ENCODE results near the gene KCNIP1.

Gene KCNIP1

DNA sequence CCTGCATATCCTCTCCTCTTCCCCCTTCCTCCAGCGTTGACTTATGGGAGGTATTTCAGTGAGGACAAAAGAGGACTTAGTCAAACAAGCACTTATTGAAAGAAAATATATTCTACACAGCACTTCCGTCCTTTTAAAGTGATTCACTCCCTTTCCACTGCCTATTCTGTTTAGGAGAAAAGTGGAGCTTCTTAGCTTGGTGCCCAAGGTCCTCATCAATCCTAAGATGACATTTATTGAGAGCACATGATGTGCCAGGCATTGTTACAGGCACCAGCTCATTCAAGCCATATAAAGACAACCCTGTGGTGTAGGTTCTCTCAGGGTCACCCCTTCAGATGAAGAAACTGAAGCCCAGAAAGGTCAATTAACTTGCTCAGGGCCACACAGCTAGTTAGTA is 95.9 kb downstream of the KCNIP1 start:
- Histone ChIP-seq H3K27ac (no peak overlapping the region), H3K4me3 (no peak overlapping the region), H3K9me3 (ENCODE audit: low read depth, low read length) (no peaks in the 10 kb centered on the region), H3K9ac (ENCODE audit: insufficient read length) (no peak overlapping the region), H3K36me3 (ENCODE audit: insufficient read depth, low read length) (no peaks in the 10 kb centered on the region)
- no peak for TF ChIP-seq EZH2 (IDR thresholded peaks at IDR 0.05)
- TF ChIP-seq FOXP2 (optimal IDR thresholded peaks at IDR 0.05; ENCODE audit: control extremely low read depth, extremely low read length, insufficient read depth), result no peak
- TF ChIP-seq POLR2AphosphoS5 (IDR thresholded peaks at IDR 0.05; ENCODE audit: borderline replicate concordance, low read depth, low read length), result no peak
- no peak for DNase-seq (ENCODE audit: low read depth, low spot score)

DNA sequence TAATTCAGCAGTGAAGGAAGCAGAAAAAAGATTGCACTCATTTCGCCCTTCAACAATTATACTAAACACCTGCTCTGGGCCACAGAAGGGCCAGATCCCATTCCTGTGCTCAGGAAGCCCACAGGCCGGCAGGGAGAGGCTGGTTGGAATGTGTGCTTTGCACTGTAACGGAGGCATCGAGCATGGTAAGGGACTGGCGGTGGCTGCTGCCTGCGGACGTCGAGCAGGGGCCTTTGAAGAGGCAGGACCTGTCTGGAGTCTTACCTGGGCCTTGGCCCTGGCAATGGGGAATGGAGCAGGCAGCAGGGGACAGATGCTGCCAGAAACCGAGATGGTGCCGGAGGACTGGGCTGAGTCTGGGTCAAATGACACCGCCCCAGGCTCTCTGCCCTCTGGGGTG is 97.8 kb downstream of the KCNIP1 start:
- Histone ChIP-seq H3K27ac (no peak overlapping the region), H3K4me3 (no peak overlapping the region), H3K9ac (ENCODE audit: insufficient read length) (no peak overlapping the region), H3K36me3 (ENCODE audit: insufficient read depth, low read length) (no peaks in the 10 kb centered on the region), H3K9me3 (ENCODE audit: low read depth, low read length) (no peaks in the 10 kb centered on the region)
- TF ChIP-seq FOXP2 (optimal IDR thresholded peaks at IDR 0.05; ENCODE audit: control extremely low read depth, extremely low read length, insufficient read depth), result no peak
- TF ChIP-seq EZH2 (IDR thresholded peaks at IDR 0.05), result no peak
- no peak for TF ChIP-seq POLR2AphosphoS5 (IDR thresholded peaks at IDR 0.05; ENCODE audit: borderline replicate concordance, low read depth, low read length)
- DNase-seq (ENCODE audit: low read depth, low spot score), result no peak

DNA sequence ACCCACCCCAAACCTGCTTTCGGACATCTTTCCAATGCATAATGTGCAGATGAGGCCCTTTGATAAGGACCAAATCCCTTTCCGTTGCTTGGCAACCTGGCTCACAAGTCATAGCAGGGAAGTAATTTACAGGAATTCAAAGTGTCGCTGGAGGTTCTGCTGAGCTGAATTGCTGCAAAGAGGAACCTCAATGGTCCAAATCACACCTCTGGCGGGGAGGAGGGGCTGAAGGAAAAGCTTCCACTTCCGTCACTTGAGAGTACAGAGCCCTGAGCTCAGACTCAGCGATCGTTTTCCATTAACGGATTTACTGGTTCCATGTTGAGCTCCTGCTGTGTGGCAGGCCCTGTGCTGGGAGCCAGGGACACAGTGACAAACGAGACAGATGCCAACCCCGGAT is 99.3 kb downstream of the KCNIP1 start:
- no peak overlapping the region for H3K9ac ChIP-seq (ENCODE audit: insufficient read length)
- no peak overlapping the region for H3K4me3 ChIP-seq
- TF ChIP-seq FOXP2 (optimal IDR thresholded peaks at IDR 0.05; ENCODE audit: control extremely low read depth, extremely low read length, insufficient read depth) (no peak), EZH2 (IDR thresholded peaks at IDR 0.05) (no peak), POLR2AphosphoS5 (IDR thresholded peaks at IDR 0.05; ENCODE audit: borderline replicate concordance, low read depth, low read length) (no peak)
- no peaks in the 10 kb centered on the region for H3K9me3 ChIP-seq (ENCODE audit: low read depth, low read length)
- DNase-seq (ENCODE audit: low read depth, low spot score), result no peak
- no peak overlapping the region for H3K27ac ChIP-seq
- H3K36me3 ChIP-seq (ENCODE audit: insufficient read depth, low read length), result no peaks in the 10 kb centered on the region

DNA sequence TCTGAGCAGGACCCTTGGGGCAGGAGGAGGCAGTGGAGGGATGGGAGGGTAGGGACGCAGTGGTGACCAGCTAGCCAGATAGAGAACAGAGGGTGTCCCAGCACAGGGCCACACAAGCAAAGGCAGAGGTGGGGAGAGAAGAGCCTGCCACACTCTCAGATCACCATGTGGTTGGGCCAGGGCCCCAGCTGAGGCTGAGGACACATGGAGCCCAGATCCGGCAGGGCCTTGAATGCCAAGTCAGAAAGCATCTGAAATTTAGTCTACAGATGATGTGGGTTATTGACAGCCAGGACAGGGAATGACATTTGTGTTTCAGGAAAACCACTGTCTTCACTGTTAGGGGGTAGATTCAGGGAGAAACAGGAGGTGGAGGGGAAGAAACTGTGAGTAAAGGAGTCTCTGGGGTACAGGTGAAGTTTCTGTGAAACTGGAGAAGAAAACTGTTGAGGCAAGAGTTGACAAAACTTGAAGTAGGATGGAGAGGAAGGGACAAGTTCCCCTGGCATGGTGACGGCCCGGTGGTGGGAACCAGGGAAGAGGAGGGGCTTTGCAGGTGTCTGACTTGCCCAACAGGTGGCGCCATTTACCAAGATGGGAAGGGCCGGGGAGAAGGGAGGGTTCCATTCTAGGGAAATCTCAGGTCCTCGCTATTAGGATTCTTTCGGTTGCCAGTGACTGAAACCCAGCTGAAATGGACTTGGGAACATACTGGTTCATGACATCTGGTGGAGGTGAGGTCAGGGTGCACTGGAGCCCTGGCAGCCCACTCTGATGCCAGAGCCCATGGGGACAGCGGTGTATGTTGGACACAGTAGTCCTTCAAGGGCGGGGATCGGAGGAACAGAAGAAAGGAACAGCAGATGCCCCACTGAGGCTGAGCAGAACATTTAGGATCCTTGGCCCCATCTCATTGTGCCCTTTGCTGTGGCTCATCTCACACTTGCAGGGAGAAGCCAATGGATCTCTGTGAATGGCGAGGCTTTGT is 100.1 kb downstream of the KCNIP1 start:
- TF ChIP-seq EZH2 (IDR thresholded peaks at IDR 0.05) (no peak), FOXP2 (optimal IDR thresholded peaks at IDR 0.05; ENCODE audit: control extremely low read depth, extremely low read length, insufficient read depth) (no peak), POLR2AphosphoS5 (IDR thresholded peaks at IDR 0.05; ENCODE audit: borderline replicate concordance, low read depth, low read length) (no peak)
- no peaks in the 10 kb centered on the region for H3K36me3 ChIP-seq (ENCODE audit: insufficient read depth, low read length)
- DNase-seq (ENCODE audit: low read depth, low spot score), result no peak
- H3K9me3 ChIP-seq (ENCODE audit: low read depth, low read length), result no peaks in the 10 kb centered on the region
- no peak overlapping the region for H3K9ac ChIP-seq (ENCODE audit: insufficient read length)
- H3K4me3 ChIP-seq, result no peak overlapping the region
- H3K27ac ChIP-seq, result no peak overlapping the region

DNA sequence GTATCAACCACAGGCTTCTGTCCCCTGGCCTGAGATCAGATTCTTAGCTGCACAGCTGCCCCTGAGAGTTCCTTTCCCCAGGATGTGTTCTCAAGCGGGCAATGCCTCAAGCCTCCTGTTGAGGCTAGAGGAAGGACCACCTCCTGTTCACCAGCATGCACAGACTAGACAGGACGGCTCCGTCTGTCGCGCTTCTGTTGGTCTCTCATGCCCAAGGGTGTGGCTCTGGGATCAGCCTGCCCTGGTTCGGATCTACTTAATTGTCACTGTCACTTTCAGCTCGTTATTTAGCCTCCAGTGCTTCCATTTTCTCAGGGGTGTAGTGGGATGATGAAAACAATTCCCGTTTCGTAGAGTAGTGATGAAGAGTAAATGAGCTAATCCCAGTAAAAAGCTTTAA is 103.1 kb downstream of the KCNIP1 start:
- Histone ChIP-seq H3K9me3 (ENCODE audit: low read depth, low read length) (no peaks in the 10 kb centered on the region), H3K4me3 (no peak overlapping the region), H3K36me3 (ENCODE audit: insufficient read depth, low read length) (no peaks in the 10 kb centered on the region), H3K9ac (ENCODE audit: insufficient read length) (no peak overlapping the region), H3K27ac (no peak overlapping the region)
- no peak for DNase-seq (ENCODE audit: low read depth, low spot score)
- TF ChIP-seq EZH2 (IDR thresholded peaks at IDR 0.05) (no peak), FOXP2 (optimal IDR thresholded peaks at IDR 0.05; ENCODE audit: control extremely low read depth, extremely low read length, insufficient read depth) (no peak), POLR2AphosphoS5 (IDR thresholded peaks at IDR 0.05; ENCODE audit: borderline replicate concordance, low read depth, low read length) (no peak)

DNA sequence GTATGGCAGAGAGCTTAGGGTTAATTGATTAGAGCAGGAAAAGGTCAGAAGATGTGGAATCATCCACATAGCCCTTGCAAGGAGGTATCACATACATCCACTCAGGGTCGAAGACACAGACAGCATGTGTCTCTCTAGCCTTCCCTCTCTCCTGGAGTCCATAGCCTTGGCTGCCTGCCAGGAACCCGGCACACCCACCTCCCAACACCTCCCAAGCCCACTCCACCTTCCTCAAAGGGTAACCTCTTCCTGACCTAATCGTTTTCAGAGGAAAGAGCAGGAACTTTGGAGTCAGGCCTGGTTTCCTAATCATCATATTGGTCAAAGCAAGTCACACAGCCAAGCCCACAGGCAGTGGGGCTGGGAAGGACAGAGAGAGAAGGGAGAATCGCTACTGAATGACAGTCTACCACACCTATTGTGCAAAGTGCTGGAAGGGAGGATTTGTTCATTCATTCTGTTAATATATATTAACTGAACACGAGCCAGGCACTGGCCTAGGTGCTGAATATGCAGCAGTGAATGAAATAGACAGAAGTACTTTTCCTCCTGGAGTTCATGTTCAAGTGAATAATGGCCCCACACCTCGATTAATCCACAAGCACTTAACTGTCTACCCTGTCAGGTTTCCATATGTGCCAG is 107.8 kb downstream of the KCNIP1 start:
- Histone ChIP-seq H3K36me3 (ENCODE audit: insufficient read depth, low read length) (no peaks in the 10 kb centered on the region), H3K4me3 (no peak overlapping the region), H3K9ac (ENCODE audit: insufficient read length) (no peak overlapping the region), H3K27ac (no peak overlapping the region), H3K9me3 (ENCODE audit: low read depth, low read length) (no peaks in the 10 kb centered on the region)
- DNase-seq (ENCODE audit: low read depth, low spot score), result no peak
- no peak for TF ChIP-seq POLR2AphosphoS5 (IDR thresholded peaks at IDR 0.05; ENCODE audit: borderline replicate concordance, low read depth, low read length)
- no peak for TF ChIP-seq FOXP2 (optimal IDR thresholded peaks at IDR 0.05; ENCODE audit: control extremely low read depth, extremely low read length, insufficient read depth)

DNA sequence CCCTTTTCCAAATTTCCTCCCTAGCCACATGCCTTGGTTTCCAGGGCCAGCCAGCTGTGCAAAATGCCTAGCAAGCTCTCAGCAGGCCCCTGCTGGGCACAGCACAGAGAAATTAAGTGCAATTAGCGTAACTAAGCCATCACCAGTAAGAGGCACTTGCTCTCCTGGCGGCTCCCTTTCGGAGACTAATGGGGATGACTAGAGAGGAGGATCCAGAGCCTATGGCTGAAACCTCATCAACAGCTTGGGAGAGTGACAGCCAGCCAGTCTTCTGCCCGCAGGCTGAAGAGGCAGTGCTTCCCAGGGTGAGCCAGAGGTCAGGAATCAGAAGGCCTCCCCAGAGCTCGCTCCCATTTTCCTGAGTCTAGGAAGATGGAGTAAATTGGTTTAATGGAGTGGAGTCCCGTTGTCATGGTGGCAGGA is 108.4 kb downstream of the KCNIP1 start:
- Histone ChIP-seq H3K9ac (ENCODE audit: insufficient read length) (no peak overlapping the region), H3K9me3 (ENCODE audit: low read depth, low read length) (no peaks in the 10 kb centered on the region), H3K4me3 (no peak overlapping the region), H3K27ac (no peak overlapping the region), H3K36me3 (ENCODE audit: insufficient read depth, low read length) (no peaks in the 10 kb centered on the region)
- TF ChIP-seq EZH2 (IDR thresholded peaks at IDR 0.05) (no peak), FOXP2 (optimal IDR thresholded peaks at IDR 0.05; ENCODE audit: control extremely low read depth, extremely low read length, insufficient read depth) (no peak), POLR2AphosphoS5 (IDR thresholded peaks at IDR 0.05; ENCODE audit: borderline replicate concordance, low read depth, low read length) (no peak)
- no peak for DNase-seq (ENCODE audit: low read depth, low spot score)

DNA sequence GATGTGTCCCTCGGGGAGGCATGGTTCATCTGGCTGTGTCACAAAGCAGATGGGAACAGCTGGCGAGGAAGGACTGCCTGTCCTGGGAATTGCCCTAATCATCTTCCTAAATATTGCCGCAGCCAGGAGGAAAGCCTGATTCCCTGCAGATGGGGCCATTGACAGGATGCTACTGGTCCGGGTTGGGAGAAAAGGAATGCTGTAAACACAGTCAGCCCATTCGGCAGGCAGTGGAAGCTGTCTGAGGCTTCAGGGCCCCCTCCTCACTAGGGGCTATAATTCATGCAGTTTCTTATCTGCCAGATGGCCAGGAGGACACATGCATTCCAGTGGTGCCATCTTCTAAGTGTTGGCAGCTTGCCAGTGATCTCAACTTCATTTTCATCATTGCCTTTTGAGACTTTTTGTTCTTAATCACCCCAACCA is 110.3 kb downstream of the KCNIP1 start:
- no peak for TF ChIP-seq FOXP2 (optimal IDR thresholded peaks at IDR 0.05; ENCODE audit: control extremely low read depth, extremely low read length, insufficient read depth)
- TF ChIP-seq EZH2 (IDR thresholded peaks at IDR 0.05), result no peak
- no peak for TF ChIP-seq POLR2AphosphoS5 (IDR thresholded peaks at IDR 0.05; ENCODE audit: borderline replicate concordance, low read depth, low read length)
- Histone ChIP-seq H3K9ac (ENCODE audit: insufficient read length) (no peak overlapping the region), H3K4me3 (no peak overlapping the region), H3K27ac (no peak overlapping the region), H3K9me3 (ENCODE audit: low read depth, low read length) (no peaks in the 10 kb centered on the region), H3K36me3 (ENCODE audit: insufficient read depth, low read length) (no peaks in the 10 kb centered on the region)
- DNase-seq (ENCODE audit: low read depth, low spot score), result no peak
